Suprapubic skin (tissue), 4 donors: ENCODE measurements around the gene OSER1.

Experiments used
- CTCF ChIP-seq, 2 donors: fragments of 200-600 bp in 1 of 2; fragments of 450-650 bp in 1 of 2; sonication (generic) in 1 of 2; IDR thresholded peaks; one replicate each; pipeline ENCODE4 v1.5.1; 2016 to 2019; ENCODE audit warnings: antibody characterized with exemption in 2 of 2, mild to moderate bottlenecking in 1 of 2, moderate library complexity in 1 of 2
- POLR2A ChIP-seq, 2 donors: fragments of 450-650 bp; IDR thresholded peaks; one replicate each; pipeline ENCODE4 v1.6.1; 2017; ENCODE audit warnings: antibody characterized with exemption in 2 of 2, mild to moderate bottlenecking in 2 of 2, moderate library complexity in 2 of 2
- POLR2AphosphoS5 ChIP-seq, 3 donors: sonication (generic); formaldehyde crosslinking; IDR thresholded peaks; one replicate each; pipeline ENCODE4 v1.6.1; 2017; ENCODE audit warnings: antibody characterized with exemption in 3 of 3

- TF ChIP-seq POLR2AphosphoS5 (IDR thresholded peaks at IDR 0.05) = no peak
- TF ChIP-seq POLR2A (IDR thresholded peaks at IDR 0.05) = no peak
- no peak for TF ChIP-seq CTCF (IDR thresholded peaks at IDR 0.05)
Measured at GRCh38 chr20:44208165-44208564, 2.4 kb downstream of the OSER1 start.
